ENCODE measurements around the gene ARL2.
"Not testable (repeated sequence)": the region's sequence is repeated elsewhere in the genome, so short reads cannot be mapped to it uniquely, and the experiment has no call there.

Gene ARL2

DNA sequence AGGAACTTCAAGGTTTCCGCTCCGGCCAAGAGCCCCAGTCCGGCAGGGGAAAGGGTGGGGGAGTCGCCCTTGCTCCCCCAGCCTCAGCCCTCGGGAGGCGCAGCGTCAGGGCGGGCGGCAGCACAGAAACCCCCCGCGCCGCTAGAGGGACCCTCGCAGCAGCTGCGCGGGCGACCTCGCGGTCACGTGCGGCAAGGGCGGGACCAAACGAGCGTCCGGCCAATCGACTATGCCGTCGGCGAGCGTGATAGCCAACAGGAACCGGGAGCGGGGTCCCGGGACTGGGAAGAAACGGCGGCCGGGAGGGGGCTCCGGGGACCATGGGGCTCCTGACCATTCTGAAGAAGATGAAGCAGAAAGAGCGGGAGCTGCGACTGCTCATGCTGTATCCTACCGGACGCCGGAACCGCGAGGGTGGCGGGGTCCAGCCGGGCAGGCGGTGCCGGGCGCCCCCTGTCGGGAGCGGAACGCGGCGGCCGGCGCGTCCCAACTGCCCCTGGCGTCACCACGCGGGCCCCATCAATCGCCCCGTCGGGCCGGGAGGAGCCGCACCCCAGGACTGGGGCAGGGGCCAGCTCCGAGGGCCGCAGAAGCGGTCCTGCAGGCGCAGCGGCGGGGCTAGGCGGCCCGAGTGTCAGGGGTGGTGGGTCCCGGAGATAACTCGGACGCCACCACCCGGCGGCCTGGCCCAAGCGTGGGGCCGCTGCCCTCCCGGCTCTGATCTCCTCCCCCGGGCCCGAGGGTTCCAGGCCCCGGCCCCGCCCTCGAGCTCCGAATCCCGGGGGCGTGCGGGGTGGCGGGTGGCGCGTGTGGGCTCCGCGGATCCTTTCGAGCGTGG, at the start of gene ARL2:
Gene ARL2 (plus strand): TSS at position 273 of the 838 bp plus-strand sequence. CDS start 48 bp downstream, at position 321.
- peak; percentile 81 for DNase-seq (ENCODE audit: low spot score)

DNA sequence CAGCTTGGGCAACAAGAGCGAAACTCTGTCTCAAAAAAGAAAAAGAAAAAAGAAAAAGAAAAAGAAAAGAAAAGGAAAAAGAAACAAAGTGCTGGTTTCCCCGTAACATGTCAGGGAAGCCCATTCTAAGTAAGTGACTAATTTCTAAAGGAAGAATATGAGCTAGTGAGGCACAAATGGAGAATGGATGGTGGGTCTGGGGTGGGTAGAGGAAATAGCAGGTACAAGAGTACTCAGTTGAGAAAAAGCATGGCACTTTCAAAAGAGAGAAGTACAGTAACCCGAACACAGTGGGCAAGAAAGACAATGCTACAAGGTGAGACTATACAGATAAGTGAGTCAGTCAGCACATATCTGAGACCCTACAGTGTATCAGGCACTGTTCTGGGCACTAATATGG, 46.6 kb upstream of the ARL2 start:
- DNase-seq (ENCODE audit: low spot score), result no peak

DNA sequence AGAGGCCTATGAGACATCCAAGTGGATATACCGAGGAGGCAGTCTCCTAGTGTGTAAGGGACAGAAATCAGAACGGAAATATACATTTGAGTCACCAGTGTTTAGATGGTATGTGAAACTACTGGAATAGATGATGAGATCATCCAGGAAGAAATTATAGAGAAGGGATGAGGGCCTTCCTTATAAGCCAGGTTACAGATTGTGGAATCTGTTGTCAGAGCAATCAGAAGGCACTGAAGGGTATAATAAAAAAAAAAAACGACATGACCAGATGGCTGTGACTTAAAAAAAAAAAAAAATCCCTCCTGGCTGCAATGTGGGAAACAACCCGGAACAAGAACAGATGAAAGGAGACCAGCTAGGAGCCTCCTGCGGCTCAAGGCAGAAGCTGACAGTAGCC, 44.8 kb upstream of the ARL2 start:
- no peak for DNase-seq (ENCODE audit: low spot score)

DNA sequence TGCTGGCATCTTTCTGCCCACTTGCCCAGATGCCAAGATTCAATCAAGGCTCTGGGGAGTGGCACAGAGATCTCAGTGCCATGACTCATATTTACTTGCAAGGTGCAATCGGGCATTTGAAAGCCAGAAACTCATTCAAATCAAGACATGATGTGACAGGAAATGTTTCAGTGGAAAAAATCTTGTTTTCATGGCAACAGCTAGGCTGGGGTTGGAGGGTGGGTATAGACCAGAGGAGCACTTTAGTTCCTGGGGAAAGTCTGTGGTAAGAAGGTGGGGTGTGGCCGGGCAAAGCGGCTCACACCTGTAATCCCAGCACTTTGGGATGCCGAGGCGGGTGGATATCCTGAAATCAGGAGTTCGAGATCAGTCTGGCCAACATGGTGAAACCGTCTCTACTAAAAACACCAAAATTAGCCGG, 43.2 kb upstream of the ARL2 start:
- no peak for DNase-seq (ENCODE audit: low spot score)

DNA sequence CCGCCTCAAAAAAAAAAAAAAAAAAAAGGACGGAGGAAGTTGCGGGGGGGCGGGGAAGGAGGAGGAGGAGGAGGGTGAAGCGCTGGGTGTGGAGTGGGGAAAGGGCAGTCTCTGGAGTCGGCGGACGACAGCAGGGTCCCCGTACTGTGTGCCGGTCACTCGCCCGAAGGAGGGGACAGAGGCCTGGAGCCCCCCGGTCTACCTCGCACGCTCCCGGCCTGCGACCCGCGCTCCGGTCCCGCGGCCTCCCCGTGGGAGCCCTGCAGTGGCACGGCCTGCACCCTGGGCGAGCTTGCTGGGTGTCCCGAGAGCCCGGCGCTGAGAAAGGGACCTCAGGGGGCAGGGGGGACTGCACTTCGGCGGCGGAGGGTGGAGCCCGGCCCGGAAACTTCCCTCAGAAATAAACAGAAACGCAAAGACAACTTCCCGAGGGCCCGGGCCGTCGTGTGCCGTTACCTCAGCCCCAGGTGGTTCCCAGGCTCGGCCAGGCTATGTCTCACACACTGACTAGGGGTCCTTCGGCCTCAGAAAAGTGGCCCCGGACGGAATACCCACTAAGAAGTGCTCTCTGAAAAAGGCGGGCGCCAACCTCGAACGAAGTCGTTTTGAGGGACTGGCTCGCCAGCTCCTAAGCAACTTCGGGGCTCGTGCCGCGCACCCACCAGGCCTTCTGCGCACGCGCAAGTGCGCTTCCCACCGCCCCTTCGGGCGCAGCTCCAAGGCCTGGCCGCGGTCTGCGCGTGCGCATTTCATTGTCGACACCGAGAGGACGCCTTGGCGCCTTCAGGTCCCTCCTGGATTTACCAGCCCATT, 42.3 kb upstream of the ARL2 start, which contains the start of gene MAJIN:
Gene MAJIN (minus strand): TSS at position 688 of the 813 bp plus-strand sequence. CDS start 12,703 bp downstream, outside the sequence.
- peak; percentile 82 for DNase-seq (ENCODE audit: low spot score)

DNA sequence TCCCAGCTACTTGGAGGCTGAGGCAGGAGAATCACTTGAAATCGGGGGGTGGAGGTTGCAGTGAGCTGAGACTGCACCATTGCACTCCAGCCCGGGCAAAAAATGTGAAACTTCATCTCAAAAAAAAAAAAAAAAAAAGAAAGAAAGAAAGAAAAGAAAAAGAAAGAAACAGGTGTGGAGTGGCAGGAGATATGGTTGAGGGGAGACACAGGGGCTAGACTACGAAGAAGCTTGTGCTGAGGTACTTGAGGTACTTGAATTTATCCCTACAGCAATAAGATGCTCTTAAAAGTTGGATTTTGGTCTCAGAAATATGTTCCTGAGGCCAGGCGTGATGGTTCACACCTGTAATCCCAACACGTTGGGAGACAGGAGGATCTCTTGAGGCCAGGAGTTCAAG, 39.8 kb upstream of the ARL2 start:
- no peak for DNase-seq (ENCODE audit: low spot score)

DNA sequence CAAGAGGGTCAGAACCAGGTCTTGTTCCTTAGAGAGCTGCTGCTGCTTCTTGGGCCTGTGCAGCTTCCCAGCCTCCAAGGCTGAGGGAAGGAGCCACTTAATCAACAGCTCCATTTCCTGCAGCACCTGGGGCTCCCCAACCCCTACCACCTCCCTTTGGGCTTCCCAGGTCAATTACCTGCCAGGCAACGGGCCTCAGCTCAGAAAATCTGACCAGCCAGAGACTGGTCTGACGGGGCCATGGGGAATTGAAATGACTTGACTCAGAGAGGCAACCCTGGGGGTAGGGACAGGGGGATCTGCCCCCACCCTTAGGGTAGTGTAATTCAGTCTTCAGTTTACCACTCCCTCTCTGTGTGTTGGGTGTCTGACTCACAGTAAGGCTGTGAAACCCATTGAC, 37.3 kb upstream of the ARL2 start:
- no peak for DNase-seq (ENCODE audit: low spot score)

DNA sequence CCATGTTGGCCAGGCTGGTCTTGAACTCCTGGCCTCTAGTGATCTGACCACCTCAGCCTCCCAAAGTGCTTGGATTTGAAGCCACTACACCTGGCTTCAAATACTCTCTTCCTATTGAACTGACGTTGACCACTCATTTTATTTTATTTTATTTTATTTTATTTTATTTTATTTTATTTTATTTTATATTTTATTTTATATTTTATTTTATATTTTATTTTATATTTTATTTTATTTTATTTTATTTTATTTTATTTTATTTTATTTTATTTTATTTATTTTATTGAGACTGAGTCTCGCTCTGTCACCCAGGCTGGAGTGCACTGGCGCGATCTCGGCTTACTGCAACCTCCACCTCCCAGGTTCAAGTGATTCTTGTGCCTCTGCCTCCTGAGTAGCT, 30.6 kb upstream of the ARL2 start:
- not testable (repeated sequence) for DNase-seq (ENCODE audit: low spot score)

DNA sequence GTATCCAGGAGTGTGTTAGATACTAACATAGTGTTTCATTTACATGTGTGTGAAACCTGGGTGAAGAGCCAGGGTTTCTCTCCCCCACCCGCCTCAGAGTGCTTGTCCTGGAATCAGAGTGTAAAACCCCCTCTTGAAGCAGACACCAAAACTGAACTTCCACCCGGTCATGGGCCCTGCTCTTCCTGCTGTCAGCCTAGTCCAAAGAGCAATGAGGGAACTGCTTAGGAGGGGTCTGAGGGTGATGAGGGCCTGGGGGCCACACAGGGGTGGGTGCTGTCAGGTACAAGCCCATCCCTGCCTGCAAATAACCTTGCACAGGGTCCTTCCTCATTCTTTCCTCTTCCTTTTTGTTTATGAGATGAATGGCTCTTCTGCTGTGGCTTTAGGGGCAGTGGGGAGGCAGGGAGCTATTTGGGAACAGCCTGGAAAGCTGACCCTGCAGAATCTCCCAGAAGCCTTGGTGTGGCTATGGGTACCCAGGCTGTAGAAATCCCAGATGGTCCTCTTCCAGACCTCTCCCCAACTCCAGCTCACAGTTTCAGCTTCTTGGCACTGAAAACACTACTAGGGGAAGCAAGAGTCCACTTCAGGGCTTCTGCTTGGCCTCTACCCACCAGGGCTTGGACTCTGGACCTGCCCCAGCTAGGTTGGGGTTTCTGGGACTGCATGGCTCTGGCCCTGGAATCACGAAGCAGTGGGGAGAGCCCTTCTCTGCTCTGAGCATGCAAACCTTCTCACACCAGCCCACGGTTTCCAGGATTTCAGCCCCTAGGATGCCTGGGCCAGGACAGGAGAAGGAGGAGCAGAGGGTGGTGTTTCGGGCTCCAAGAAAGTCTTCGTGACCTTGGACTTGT, 25.7 kb upstream of the ARL2 start:
- DNase-seq (ENCODE audit: low spot score), result no peak

DNA sequence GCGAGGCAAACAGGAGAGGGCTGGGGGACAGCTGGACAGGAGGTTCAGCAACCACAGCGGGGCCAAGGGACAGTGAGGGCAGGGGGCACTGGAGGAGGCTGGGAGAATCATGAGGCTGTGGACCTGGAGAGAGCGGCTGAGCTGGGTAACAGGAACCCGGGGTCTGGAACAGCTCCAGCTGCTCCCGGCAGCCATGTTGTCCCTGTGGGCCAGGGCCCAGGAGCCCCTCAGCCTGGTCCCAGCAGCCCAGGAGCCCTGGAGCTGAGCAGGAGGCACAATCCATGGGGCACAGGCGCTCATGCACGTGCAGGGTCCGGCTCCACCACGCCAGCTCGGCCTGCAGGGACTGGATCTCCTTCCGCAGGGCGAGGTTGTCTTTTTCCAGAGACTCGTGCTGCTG, 24.5 kb upstream of the ARL2 start:
- no peak for DNase-seq (ENCODE audit: low spot score)

DNA sequence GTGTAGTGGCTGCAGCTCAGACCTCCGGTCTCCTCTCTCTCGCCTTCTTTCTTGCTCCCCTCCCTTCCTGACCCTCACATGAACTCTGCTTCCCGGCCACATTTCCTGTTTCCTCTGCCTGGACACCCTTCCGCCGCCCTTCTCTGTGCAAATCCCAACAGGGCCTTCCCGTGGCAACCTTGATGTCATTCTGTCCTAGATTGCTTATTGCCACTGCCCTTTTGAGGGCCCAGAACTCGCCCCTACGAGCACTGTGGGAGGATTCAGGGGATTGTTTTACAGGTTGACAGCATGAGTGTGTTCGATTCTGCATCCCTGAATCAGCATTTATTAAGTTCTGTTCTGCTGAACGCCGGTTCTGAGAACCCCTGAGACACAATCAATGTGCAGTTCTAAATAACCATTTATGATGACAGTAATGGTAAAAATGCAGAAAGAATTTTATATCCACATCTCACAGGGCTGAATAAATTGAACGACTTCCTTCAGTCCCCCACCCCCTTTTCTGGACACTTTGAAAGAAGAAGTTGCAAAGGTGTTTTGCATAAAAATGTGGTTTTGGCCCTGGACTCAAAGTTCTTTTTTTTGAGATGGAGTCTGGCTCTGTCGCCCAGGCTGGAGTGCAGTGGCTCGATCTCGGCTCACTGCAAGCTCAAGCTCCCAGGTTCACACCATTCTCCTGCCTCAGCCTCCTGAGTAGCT, 23.6 kb upstream of the ARL2 start:
- DNase-seq (ENCODE audit: low spot score), result no peak

DNA sequence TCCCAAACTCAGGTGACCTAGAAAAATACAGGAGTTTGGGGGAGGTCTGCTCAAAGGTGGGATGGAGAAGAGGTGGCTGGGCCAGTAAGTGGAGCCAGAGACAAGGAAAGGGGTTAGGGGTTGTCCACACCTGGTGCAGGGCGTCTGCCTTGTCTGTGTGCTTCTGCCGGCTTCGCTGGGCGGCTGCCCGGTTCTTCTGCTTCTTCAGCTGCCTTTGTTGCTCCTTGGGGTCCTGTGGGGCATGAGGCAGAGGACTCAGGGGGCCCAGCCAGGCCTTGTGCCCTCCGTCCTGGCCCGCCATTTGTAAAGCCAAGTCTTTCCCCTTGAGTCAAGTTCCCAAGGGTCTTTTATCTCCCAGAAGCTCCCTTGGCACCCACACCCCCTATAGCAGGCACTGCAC, 19.6 kb upstream of the ARL2 start:
- no peak for DNase-seq (ENCODE audit: low spot score)

DNA sequence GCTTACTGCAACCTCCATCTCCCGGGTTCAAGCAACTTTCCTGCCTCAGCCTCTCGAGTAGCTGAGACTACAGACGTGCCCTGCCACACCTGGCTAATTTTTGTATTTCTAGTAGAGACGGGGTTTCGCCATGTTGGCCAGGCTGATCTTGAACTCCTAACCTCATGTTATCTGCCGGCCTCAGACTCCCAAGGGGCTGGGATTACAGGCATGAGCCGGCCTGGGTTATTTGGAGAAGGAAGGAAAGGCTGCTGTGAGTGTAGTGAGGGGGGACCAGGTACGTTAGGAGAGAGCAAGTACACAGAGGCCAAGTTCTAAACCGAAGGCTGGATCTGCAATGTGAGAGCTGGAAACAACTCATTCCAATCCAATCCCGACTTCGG, 17.6 kb upstream of the ARL2 start:
- no peak for DNase-seq (ENCODE audit: low spot score)

DNA sequence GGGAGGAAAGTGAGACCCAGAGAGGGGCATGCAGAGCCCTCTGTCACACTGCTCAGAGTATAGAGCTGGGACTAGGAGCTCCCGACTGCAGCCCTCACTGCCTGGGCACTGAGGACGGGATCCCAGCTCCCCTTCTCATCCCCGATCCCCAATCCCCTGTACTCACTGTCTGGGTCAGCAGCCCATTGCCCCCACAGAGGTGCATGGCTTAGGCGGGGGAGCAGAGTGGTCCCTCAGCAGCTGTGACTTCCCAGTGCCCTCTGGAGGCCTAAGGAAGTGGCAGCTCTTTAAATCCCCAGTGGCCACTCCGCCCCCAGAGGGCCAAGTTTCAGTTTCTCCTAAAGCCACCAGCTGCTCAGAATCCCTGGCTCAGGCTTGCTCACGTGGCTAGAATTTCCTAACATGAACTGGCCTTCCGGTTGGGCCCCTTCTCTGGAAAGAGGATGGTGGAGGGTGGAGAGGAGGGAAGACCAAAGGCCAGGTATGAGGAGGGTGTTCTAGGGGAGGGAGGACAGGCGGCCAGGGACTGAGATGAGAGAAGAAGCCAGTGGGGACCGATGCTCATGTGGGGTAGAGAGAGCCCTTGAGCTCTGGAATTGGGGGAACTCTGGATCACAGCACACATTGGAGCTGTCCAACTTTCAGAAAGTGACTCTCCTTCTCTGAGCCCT, 17.1 kb upstream of the ARL2 start, which contains the start of gene BATF2:
Gene BATF2 (minus strand): TSS at position 262 of the 671 bp plus-strand sequence. CDS start 57 bp downstream, at position 205.
- peak; percentile 87 for DNase-seq (ENCODE audit: low spot score)

DNA sequence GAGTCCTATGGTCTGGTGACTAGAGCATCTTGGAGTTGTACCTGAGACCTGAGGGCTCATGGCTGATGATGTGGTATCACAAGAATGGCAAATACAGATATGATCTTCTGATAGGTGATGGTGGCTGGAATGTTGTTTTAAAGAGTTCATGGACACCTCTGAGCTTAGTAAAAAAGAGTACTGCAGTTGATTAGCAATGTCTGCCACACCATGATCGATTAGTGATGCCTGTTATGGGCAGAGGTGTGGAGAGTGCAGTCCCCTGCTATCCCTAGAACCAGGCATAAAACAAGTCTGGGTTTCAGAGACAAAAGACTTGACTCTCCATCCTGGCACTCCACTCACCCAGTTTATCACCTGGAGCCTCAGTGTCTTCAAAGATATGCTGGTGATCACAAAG, 15.8 kb upstream of the ARL2 start:
- no peak for DNase-seq (ENCODE audit: low spot score)

DNA sequence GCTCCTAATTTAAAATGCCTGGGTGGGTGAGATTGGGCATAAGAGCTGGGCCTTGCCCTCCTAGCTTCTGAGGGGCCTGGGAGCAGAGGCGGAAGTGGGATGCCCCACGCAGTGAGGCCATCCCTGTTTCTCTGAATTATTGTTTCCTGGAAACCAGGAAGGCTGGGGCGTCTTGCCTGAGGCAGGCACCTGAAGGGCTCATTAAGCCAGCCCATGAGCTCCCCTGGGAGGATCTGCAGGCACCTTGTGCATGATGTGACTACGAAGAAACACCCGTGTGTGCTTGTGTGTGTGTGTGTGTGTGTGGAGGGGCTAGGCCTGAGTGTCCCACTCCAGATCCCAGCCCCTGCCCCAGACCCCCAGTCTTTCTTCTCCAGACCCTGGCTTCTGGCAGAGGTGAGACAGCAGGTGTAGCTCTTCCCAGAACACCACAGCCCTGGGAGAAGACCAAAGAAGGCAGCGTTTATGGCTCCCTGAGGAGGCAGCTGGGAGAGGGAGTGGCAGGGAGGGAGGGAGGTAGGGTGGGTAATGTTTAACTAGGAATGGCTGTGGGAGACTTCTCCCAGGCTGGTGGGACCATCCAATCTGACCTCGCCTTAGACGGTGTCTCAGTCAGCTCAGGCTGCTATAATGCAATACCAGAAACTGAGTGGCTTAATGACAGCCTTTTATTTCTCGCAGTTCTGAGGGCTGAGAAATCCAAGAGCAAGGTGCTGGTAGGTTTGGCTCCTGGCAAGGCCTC, 15.1 kb upstream of the ARL2 start:
- no peak for DNase-seq (ENCODE audit: low spot score)

DNA sequence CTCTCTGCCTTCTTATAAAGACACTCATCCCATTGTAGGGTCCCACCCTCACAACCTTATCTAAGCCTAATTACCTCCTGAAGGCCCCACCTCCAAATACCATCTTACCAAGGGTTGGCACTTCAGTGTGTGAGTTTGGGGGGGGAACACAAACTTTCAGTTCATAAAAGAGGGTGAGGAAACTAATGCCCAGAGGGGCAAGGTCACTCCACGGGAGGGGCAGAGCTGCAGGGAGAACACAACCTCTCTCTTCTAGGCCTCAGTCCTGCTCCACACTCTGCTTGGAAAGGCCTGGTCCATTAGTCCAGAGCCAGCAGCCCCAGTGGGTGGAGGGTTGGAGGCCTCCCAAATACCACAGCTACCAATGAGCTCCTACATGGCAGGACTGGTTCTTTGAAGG, 14.5 kb upstream of the ARL2 start:
- no peak for DNase-seq (ENCODE audit: low spot score)

DNA sequence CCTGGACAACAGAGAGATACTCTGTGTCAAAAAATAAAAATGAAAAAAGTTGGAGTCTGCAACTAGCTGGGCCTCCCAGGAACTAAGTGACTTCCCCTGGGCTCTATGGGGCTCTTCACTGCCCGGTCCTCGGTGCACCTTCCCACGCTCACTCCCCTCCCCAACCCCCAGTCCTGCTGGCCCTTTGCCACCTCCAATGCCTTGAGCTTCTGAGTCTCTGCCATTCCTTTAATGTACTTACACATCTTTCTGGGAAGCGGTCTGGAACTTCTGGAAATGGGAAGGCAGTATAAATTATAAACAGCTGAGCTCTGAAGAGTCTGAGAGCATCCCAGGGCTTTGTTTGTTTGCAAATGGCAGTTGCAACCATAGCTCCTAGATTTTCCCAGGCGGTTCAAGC, 11.3 kb upstream of the ARL2 start:
- no peak for DNase-seq (ENCODE audit: low spot score)

DNA sequence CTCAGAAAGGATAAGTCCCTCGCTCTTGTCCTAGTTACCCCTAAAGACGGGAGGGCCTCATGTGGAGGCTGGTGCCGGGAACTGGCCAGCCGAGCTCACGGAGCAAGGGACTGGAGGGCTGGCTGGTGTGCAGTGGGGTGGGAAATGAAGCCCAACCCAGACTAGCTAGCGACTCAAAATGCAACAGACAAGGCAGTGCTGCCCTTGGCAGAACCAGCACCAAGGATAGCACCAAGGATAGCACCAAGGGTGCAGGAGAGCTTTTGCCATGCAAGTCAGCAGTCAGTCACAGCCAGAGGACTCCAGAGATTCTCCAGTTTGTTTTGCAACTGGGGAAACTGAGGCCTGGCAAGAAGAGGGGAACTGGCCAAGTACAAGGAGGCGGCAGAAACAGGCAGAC, 10.7 kb upstream of the ARL2 start:
- DNase-seq (ENCODE audit: low spot score), result no peak

DNA sequence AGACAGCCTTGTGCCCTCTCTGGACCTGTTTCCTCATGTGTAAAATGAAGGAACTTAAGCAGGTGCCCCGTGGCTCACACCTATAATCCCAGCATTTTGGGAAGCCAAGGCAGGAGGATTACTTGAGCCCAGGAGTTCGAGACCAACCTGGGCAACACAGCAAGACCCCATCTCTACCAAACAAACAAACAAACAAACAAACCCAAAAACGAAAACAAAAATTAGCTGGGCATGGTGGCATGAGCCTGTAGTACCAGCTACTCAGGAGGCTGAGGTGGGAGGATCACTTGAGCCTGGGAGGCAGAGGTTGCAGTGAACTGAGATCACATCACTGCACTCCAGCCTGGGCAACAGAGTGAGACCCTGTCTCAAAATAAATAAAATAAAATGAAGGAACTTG, 10.0 kb upstream of the ARL2 start:
- not testable (repeated sequence) for DNase-seq (ENCODE audit: low spot score)

Measured in COLO829 (cell line).